Heart right ventricle (tissue), 16 donors: ENCODE results near the gene DUSP28. TPM values are rescaled to one million over a fixed set of nuclear protein-coding genes. Genes with fewer than 3 reads are reported as not detected.

Source experiments
- ATAC-seq, 8 donors: fragments of 200-7000 bp; cut with Tn5 transposase; one replicate each; pipeline ENCODE4 v1.9.1; 2020; ENCODE audit warnings: mild to moderate bottlenecking in 8 of 8, moderate library complexity in 8 of 8, moderate number of reproducible peaks in 1 of 8
- DNase-seq, 2 donors: peaks; one replicate each; pipeline ENCODE4 v3.0.0-alpha.2; 2020
- H3K27ac ChIP-seq, 10 donors: fragments of 200-600 bp; sonication (generic) in 2 of 10; one replicate each; pipeline versions ENCODE4 v1.5.0 to v1.8.0; 2020 to 2022; ENCODE audit warnings: mild to moderate bottlenecking in 3 of 10
- H3K27me3 ChIP-seq, 7 donors: fragments of 200-600 bp; one replicate each; pipeline ENCODE4 v1.8.0; 2021 to 2022; ENCODE audit warnings: mild to moderate bottlenecking in 2 of 7
- H3K36me3 ChIP-seq, 9 donors: fragments of 200-600 bp; sonication (generic) in 1 of 9; one replicate each; pipeline versions ENCODE4 v1.5.0 to v1.8.0; 2020 to 2022; ENCODE audit warnings: mild to moderate bottlenecking in 2 of 9
- H3K4me1 ChIP-seq, 9 donors: fragments of 200-600 bp; sonication (generic) in 1 of 9; one replicate each; pipeline versions ENCODE4 v1.5.0 to v1.8.0; 2020 to 2022; ENCODE audit warnings: mild to moderate bottlenecking in 4 of 9
- H3K4me3 ChIP-seq, 10 donors: fragments of 200-600 bp; sonication (generic) in 2 of 10; one replicate each; pipeline versions ENCODE4 v1.5.0 to v1.8.0; 2020 to 2022; ENCODE audit warnings: mild to moderate bottlenecking in 7 of 10, moderate library complexity in 2 of 10
- H3K9me3 ChIP-seq, 11 donors: fragments of 200-600 bp in 10 of 11; sonication (generic) in 2 of 11; one replicate each; pipeline versions ENCODE4 v1.5.0 to v1.8.0; 2013 to 2022; ENCODE audit warnings: mild to moderate bottlenecking in 2 of 11, control low read depth in 1 of 11, moderate library complexity in 1 of 11
- CTCF ChIP-seq, 9 donors: fragments of 200-600 bp; sonication (generic) in 2 of 9; IDR thresholded peaks; one replicate each; pipeline versions ENCODE4 v1.5.0 to v1.8.0; 2021 to 2022; ENCODE audit warnings: antibody characterized with exemption in 9 of 9, mild to moderate bottlenecking in 5 of 9, moderate library complexity in 1 of 9
- WGBS, 2 donors: extraction: QIAGEN DNeasy Blood & Tissue Kit; methylation state at CpG; one replicate each; pipeline ENCODE4 v1.1.7; 2013; ENCODE audit warnings: inconsistent platforms in 1 of 2; 5-methylcytosine and 5-hydroxymethylcytosine counted together
- intact Hi-C, 10 donors: fragments of 100-400 bp; cut with DNase I; formaldehyde crosslinking; loops; one replicate each; pipeline versions ENCODE4 v1.11.1 to v1.14.2; 2022
- polyA plus RNA-seq, 2 donors: library from polyadenylated mRNA; stranded (reverse); fragments of 200-250 nt; gene quantifications; one replicate each; pipeline ENCODE4 v1.2.3, GENCODE V29; 2013
- total RNA-seq, 10 donors: library from RNA; stranded (reverse); fragmentation: NEBNext Ultra II Directional in 3 of 10; extraction: Animal tissue kit (Norgen Biotek cat#: 25700) in 3 of 10; gene quantifications; one replicate each; pipeline versions ENCODE4 v1.2.1 to v1.2.4, GENCODE V29; 2021 to 2023
- donor health status: Arrhythmogenic right ventricular cardiomyopathy.
- donor health status: ischemic (EF 13 %, LVEDD 7.1; RV severe dilation, severe dysfunction).
- donor health status: healthy with polysubstance abuse.
- donor health status: DM: no; HTN: yes; CAD: no.
- donor health status: DM: no; HTN: no; CAD: no.
- donor health status: ischemic (EF 25% LVEDD 6.9; RV normal size, moderate dysfunction).
- donor health status: ischemic (EF 25% LVEDD 5.7; RV mildly dilated, moderate dysfunction).
- donor health status: healthy.
- donor health status: DM: yes; HTN: yes; CAD: no.
- donor health status: Ischemic cardiomyopathy.
- donor health status: ischemic (EF 35%, LVEDD 5.7; RV mildly dilated, moderate dysfunction).
- donor health status: nonischemic (EF 11% LVEDD 7.7; RV severe dilation, severe dysfunction).
- donor health status: DM: yes; HTN: yes; CAD: no.
- donor health status: PGD.
- donor health status: ischemic (EF 29% LVEDD 5.4; RV normal size, mild dysfunction).
- donor health status: nonischemic (EF 23%, LVEDD 6.1; RV moderate dilation, normal function).

The DUSP28 gene
- total and polyA plus RNA-seq, 12 donors: 4.7 to 22.1 (median 13.4) TPM

GRCh38 chr2:240577281-240578109 lies 17.3 kb downstream of the DUSP28 start:
- Histone ChIP-seq H3K36me3 (peaks cover 0 to 67% (median 41%) of the 10 kb centered on the region in 9 donors), H3K4me1 (peaks cover 6 to 32% (median 22%) of the 10 kb centered on the region in 9 donors), H3K4me3 (no peak overlapping the region), H3K27ac (no peak overlapping the region), H3K27me3 (no peaks in the 10 kb centered on the region), H3K9me3 (peaks cover 0 to 11% (median 0%) of the 10 kb centered on the region in 11 donors)
- peak in 1 of 8 donors; percentile 4 for ATAC-seq
- DNase-seq: peak in 1 of 2 donors; percentile 7
- intact Hi-C loops: no loop called here
- WGBS, 2 donors: 89 to 93% methylated on average over 26 of the region's 26 CpGs
- no peak for TF ChIP-seq CTCF (IDR thresholded peaks at IDR 0.05)

GRCh38 chr2:240578110-240578450 lies 17.9 kb downstream of the DUSP28 start:
- peak in 1 of 2 donors; percentile 21 for DNase-seq
- WGBS, 2 donors: 87 to 95% methylated on average over 9 of the region's 9 CpGs
- peaks cover 0 to 67% (median 41%) of the 10 kb centered on the region in 9 donors for H3K36me3 ChIP-seq
- TF ChIP-seq CTCF (IDR thresholded peaks at IDR 0.05): no peak
- peaks cover 6 to 32% (median 22%) of the 10 kb centered on the region in 9 donors for H3K4me1 ChIP-seq
- no peak overlapping the region for H3K4me3 ChIP-seq
- H3K9me3 ChIP-seq: peaks cover 0 to 11% (median 0%) of the 10 kb centered on the region in 11 donors
- intact Hi-C loops: no loop called here
- ATAC-seq: peak in 2 of 8 donors; percentile 18 to 29
- H3K27me3 ChIP-seq: no peaks in the 10 kb centered on the region
- peak overlapping the region in 1 of 10 donors; percentile 39 for H3K27ac ChIP-seq

- no peak for TF ChIP-seq CTCF (IDR thresholded peaks at IDR 0.05)
- H3K27me3 ChIP-seq: no peaks in the 10 kb centered on the region
- peaks cover 0 to 11% (median 0%) of the 10 kb centered on the region in 11 donors for H3K9me3 ChIP-seq
- 90% methylated on average over 8 of the region's 8 CpGs for WGBS, 2 donors
- DNase-seq: no peak
- peak in 2 of 8 donors; percentile 1 to 12 for ATAC-seq
- H3K4me1 ChIP-seq: peaks cover 6 to 32% (median 22%) of the 10 kb centered on the region in 9 donors
- H3K27ac ChIP-seq: peak overlapping the region in 2 of 10 donors; percentile 39 to 68
- no peak overlapping the region for H3K4me3 ChIP-seq
- H3K36me3 ChIP-seq: peaks cover 0 to 65% (median 41%) of the 10 kb centered on the region in 9 donors
- intact Hi-C loops: no loop called here
Measured at GRCh38 chr2:240578488-240578887, 18.3 kb downstream of the DUSP28 start.

- no peak for TF ChIP-seq CTCF (IDR thresholded peaks at IDR 0.05)
- 91 to 92% methylated on average over 12 of the region's 12 CpGs for WGBS, 2 donors
- peaks cover 7 to 36% (median 28%) of the 10 kb centered on the region in 9 donors for H3K4me1 ChIP-seq
- DNase-seq: peak in 1 of 2 donors; percentile 8
- H3K9me3 ChIP-seq: peaks cover 0 to 11% (median 0%) of the 10 kb centered on the region in 11 donors
- intact Hi-C loops: no loop called here
- H3K4me3 ChIP-seq: no peak overlapping the region
- H3K36me3 ChIP-seq: peaks cover 0 to 58% (median 37%) of the 10 kb centered on the region in 9 donors
- peak overlapping the region; percentile 29 to 85 (median 72) for H3K27ac ChIP-seq
- no peaks in the 10 kb centered on the region for H3K27me3 ChIP-seq
- ATAC-seq: no peak
Measured at GRCh38 chr2:240579071-240579762, 19.1 kb downstream of the DUSP28 start.
